GM12878 (cell line): Measurements from ENCODE around the gene NPR3. TPM values are rescaled to one million over a fixed set of nuclear protein-coding genes. Genes with fewer than 3 reads are reported as not detected.

Source experiments
- ATAC-seq: fragments of 200-7000 bp; cut with Tn5 transposase; 3 replicates; pipeline ENCODE4 v1.9.1; 2020; ENCODE audit warnings: mild to moderate bottlenecking, moderate library complexity
- BruUV-seq: library from RNA; stranded (reverse); fragments of 400-500 nt; replicated peaks from 2 replicates; lab custom pipeline; 2021; lab: Mats Ljungman, UMichigan
- CTCF ChIA-PET: fragments of 300-600 bp; sonication (Branson Sonifier 250); formaldehyde crosslinking; extraction: SDS; loops from one replicate; lab custom pipeline; 2021; ENCODE audit warnings: inconsistent platforms; lab: Yijun Ruan, JAX
- POLR2A ChIA-PET: fragments of 350-600 bp; formaldehyde crosslinking; extraction: SDS; loops from one replicate; lab custom pipeline; 2021; ENCODE audit warnings: inconsistent platforms; lab: Charles Lee
- RAD21 ChIA-PET: fragments of 300-600 bp; sonication (Branson Sonifier 250); formaldehyde crosslinking; loops from one replicate; lab custom pipeline; 2023; ENCODE audit warnings: antibody characterized with exemption; ENCODE audit not compliant: unreplicated experiment; lab: Charles Lee
- SMC1A ChIA-PET: fragments of 300-600 bp; sonication (Branson Sonifier 250); formaldehyde crosslinking; loops from one replicate; lab custom pipeline; 2023; ENCODE audit not compliant: unreplicated experiment, uncharacterized antibody; lab: Charles Lee
- DNase-seq: peaks from one replicate; pipeline ENCODE4 v3.0.0-alpha.2; 2011; ENCODE audit warnings: low read depth, low spot score
- FAIRE-seq: peaks from 3 replicates; lab custom pipeline; 2011; peaks lifted over from hg19 to GRCh38; lab: Jason Lieb, UNC
- H2AFZ ChIP-seq: 2 replicates; pipeline ENCODE4 v1.6.0; 2011; ENCODE audit warnings: low read depth, low read length, control low read depth; ENCODE audit not compliant: control insufficient read depth
- H3K27ac ChIP-seq: 2 replicates; pipeline ENCODE4 v1.5.1; 2011; ENCODE audit warnings: control low read depth; ENCODE audit not compliant: control insufficient read depth, insufficient read depth
- H3K27me3 ChIP-seq, 2 experiments: replicated peaks in 1 of 2; 2 replicates each; pipeline versions ENCODE4 v1.6.0 to v1.6.1; 2011; ENCODE audit warnings: low read length in 1 of 2; ENCODE audit not compliant: control insufficient read depth in 2 of 2, insufficient read depth in 2 of 2
- H3K36me3 ChIP-seq, 2 experiments: 2 replicates each; pipeline ENCODE4 v1.5.1; 2011; ENCODE audit warnings: low read length in 1 of 2; ENCODE audit not compliant: control insufficient read depth in 2 of 2, insufficient read depth in 2 of 2
- H3K4me1 ChIP-seq: 2 replicates; pipeline ENCODE4 v1.6.1; 2011; ENCODE audit warnings: mild to moderate bottlenecking, low read length, moderate library complexity, mixed read lengths; ENCODE audit not compliant: control insufficient read depth, insufficient read depth
- H3K4me2 ChIP-seq: 2 replicates; pipeline ENCODE4 v1.6.0; 2011; ENCODE audit warnings: control low read depth; ENCODE audit not compliant: control insufficient read depth, insufficient read depth
- H3K4me3 ChIP-seq: fragments of 200-600 bp; sonication (generic); 2 replicates; pipeline ENCODE4 v1.5.1; 2016
- H3K79me2 ChIP-seq: 2 replicates; pipeline ENCODE4 v1.6.0; 2011; ENCODE audit warnings: low read length; ENCODE audit not compliant: control insufficient read depth, insufficient read depth
- H3K9ac ChIP-seq: 2 replicates; pipeline ENCODE4 v1.8.0; 2011; ENCODE audit warnings: low read length, control low read depth, mixed read lengths; ENCODE audit not compliant: control insufficient read depth, insufficient read depth
- H3K9me3 ChIP-seq: replicated peaks from 3 replicates; pipeline ENCODE4 v1.5.1; 2011; ENCODE audit warnings: mild to moderate bottlenecking, low read length; ENCODE audit not compliant: control insufficient read depth, insufficient read depth
- H4K20me1 ChIP-seq: 2 replicates; pipeline ENCODE4 v1.6.0; 2011; ENCODE audit not compliant: control insufficient read depth, insufficient read depth
- ATF2 ChIP-seq: IDR thresholded peaks from 2 replicates; pipeline ENCODE4 v1.6.1; 2012; ENCODE audit warnings: low read length, inconsistent platforms
- BCL3 ChIP-seq: IDR thresholded peaks from 2 replicates; pipeline ENCODE4 v1.6.1; 2011; ENCODE audit warnings: borderline replicate concordance, low read depth, mild to moderate bottlenecking, moderate library complexity, low read length; ENCODE audit not compliant: insufficient read depth, poor library complexity, severe bottlenecking
- BCLAF1 ChIP-seq: fragments of 450-650 bp; IDR thresholded peaks from 2 replicates; pipeline ENCODE4 v1.6.1; 2017; ENCODE audit warnings: antibody characterized with exemption, mild to moderate bottlenecking, moderate library complexity
- BHLHE40 ChIP-seq, 2 experiments: fragments of 450-650 bp in 1 of 2; IDR thresholded peaks; 2 replicates each; pipeline ENCODE4 v1.6.1; 2011 to 2017; ENCODE audit warnings: low read depth in 2 of 2, borderline replicate concordance in 1 of 2, improper control_type of control experiment in 1 of 2, low read length in 1 of 2, mild to moderate bottlenecking in 1 of 2
- CREM ChIP-seq: IDR thresholded peaks from 2 replicates; pipeline ENCODE4 v1.6.1; 2014; ENCODE audit warnings: antibody characterized with exemption, low read depth
- KDM1A ChIP-seq: fragments of 200-600 bp; sonication (generic); IDR thresholded peaks from 2 replicates; pipeline ENCODE4 v1.6.1; 2016; ENCODE audit warnings: borderline replicate concordance
- PML ChIP-seq: IDR thresholded peaks from 2 replicates; pipeline ENCODE4 v1.6.1; 2012; ENCODE audit warnings: low read length, inconsistent platforms
- SMC3 ChIP-seq: IDR thresholded peaks from 2 replicates; pipeline ENCODE4 v1.6.1; 2011; ENCODE audit warnings: low read length, improper control_type of control experiment, borderline replicate concordance
- SUPT20H ChIP-seq: IDR thresholded peaks from 2 replicates; pipeline ENCODE4 v1.6.1; 2011; ENCODE audit warnings: low read depth, mild to moderate bottlenecking, low read length, moderate library complexity, borderline replicate concordance; ENCODE audit not compliant: control insufficient read depth
- WGBS: methylation state at CpG from one replicate; pipeline ENCODE4 v1.1.6; 2016; ENCODE audit warnings: low lambda C conversion rate; ENCODE audit not compliant: insufficient replicate concordance, insufficient coverage; ENCODE audit errors: missing lambda C conversion rate; 5-methylcytosine and 5-hydroxymethylcytosine counted together
- in situ Hi-C: fragments of 300-500 bp; cut with MboI; formaldehyde crosslinking; loops from 9 replicates; pipeline ENCODE4 v1.14.3; 2018; ENCODE audit warnings: mixed read lengths
- intact Hi-C: fragments of 100-400 bp; cut with micrococcal nuclease; formaldehyde crosslinking; loops from one replicate; pipeline ENCODE4 v1.14.2; 2022; ENCODE audit not compliant: unreplicated experiment
- polyA plus RNA-seq, 11 experiments: library from polyadenylated mRNA; depleted of rRNA in 4 of 11; unstranded in 6 of 11; stranded (reverse) in 5 of 11; fragments of >200 nt; fragmentation: Nextera tagmentation in 4 of 11; fragmentation: Illumina TruSeq in 1 of 11; extraction: Ambion mirVana in 4 of 11; extraction: Trizol in 1 of 11; gene quantifications; 1 replicate in 1 of 11; 2 replicates in 10 of 11; pipeline versions ENCODE4 v1.2.1 to v1.2.3, GENCODE V29; 2011 to 2016; ENCODE audit warnings: inconsistent platforms in 2 of 11, missing spikeins in 2 of 11, low read depth in 1 of 11
- total RNA-seq, 4 experiments: library from RNA; depleted of rRNA in 3 of 4; stranded (reverse); fragments of >200 nt in 3 of 4; fragmentation: Illumina TruSeq in 1 of 4; extraction: Trizol in 1 of 4; gene quantifications; 2 replicates each; pipeline versions ENCODE4 v1.2.1 to v1.2.3, GENCODE V29; 2013 to 2021

NPR3 gene
- total and polyA plus RNA-seq, 10 of the 15 experiments (the other 5 are each of a cell fraction or from before 2014, with no cell fraction given), result 0.01 to 0.37 (median 0.14) TPM; not detected in 7

- Histone ChIP-seq H3K4me3 (no peak overlapping the region), H3K4me2 (no peak overlapping the region), H3K4me1 (no peaks in the 10 kb centered on the region), H4K20me1 (no peaks in the 10 kb centered on the region), H3K9ac (no peak overlapping the region), H3K36me3 (no peaks in the 10 kb centered on the region), H3K79me2 (no peaks in the 10 kb centered on the region), H2AFZ (no peak overlapping the region), H3K9me3 (no peaks in the 10 kb centered on the region), H3K27ac (no peak overlapping the region), H3K27me3 (no peaks in the 10 kb centered on the region)
- in situ Hi-C loops (no loop called here), intact Hi-C loops (no loop called here)
- ChIA-PET POLR2A (no interaction called here), RAD21 (no interaction called here), CTCF (no interaction called here), SMC1A (no interaction called here)
- 23% methylated on average over 2 of the region's 2 CpGs for WGBS
- BruUV-seq, result no TSS peak
- ATAC-seq (no peak), DNase-seq (no peak), FAIRE-seq (no peak)
- no peak for TF ChIP-seq SUPT20H
- no peak for TF ChIP-seq SMC3
- TF ChIP-seq KDM1A, result no peak
- no peak for TF ChIP-seq BCLAF1
- no peak for TF ChIP-seq BCL3
- TF ChIP-seq BHLHE40 (IDR thresholded peaks at IDR 0.05; ENCODE audit: borderline replicate concordance in 1 of 2, low read depth in 2 of 2, low read length in 1 of 2), result no peak
- no peak for TF ChIP-seq CREM
- TF ChIP-seq PML, result no peak
- TF ChIP-seq ATF2, result no peak
Observed at GRCh38 chr5:32778403-32778802, 67.3 kb downstream of the NPR3 start.
